ENCODE measurements around the gene RTN4R. TPM values are rescaled to one million over a fixed set of nuclear protein-coding genes. Genes with fewer than 3 reads are reported as not detected.

Gene RTN4R
- total RNA-seq, 4 donors from 2014 or later, result 0.29 to 0.75 TPM; not detected in 2

GRCh38 chr22:20191803-20192202 lies 76.3 kb downstream of the RTN4R start:
- H3K36me3 ChIP-seq, result no peaks in the 10 kb centered on the region
- DNase-seq (no peak), ATAC-seq (no peak)
- H3K27me3 ChIP-seq, result no peaks in the 10 kb centered on the region
- H3K9me3 ChIP-seq, result no peaks in the 10 kb centered on the region
- no peak overlapping the region for H3K27ac ChIP-seq
- no peaks in the 10 kb centered on the region for H3K4me1 ChIP-seq
- in situ Hi-C loops (cut with MboI; ENCODE audit: low sequenced_read_pairs in 4 of 4) (no loop called here), intact Hi-C loops (cut with DNase I; ENCODE audit: low total_unique reads) (no loop called here)
- H3K4me3 ChIP-seq, result no peak overlapping the region
- TF ChIP-seq, protein P1, sequence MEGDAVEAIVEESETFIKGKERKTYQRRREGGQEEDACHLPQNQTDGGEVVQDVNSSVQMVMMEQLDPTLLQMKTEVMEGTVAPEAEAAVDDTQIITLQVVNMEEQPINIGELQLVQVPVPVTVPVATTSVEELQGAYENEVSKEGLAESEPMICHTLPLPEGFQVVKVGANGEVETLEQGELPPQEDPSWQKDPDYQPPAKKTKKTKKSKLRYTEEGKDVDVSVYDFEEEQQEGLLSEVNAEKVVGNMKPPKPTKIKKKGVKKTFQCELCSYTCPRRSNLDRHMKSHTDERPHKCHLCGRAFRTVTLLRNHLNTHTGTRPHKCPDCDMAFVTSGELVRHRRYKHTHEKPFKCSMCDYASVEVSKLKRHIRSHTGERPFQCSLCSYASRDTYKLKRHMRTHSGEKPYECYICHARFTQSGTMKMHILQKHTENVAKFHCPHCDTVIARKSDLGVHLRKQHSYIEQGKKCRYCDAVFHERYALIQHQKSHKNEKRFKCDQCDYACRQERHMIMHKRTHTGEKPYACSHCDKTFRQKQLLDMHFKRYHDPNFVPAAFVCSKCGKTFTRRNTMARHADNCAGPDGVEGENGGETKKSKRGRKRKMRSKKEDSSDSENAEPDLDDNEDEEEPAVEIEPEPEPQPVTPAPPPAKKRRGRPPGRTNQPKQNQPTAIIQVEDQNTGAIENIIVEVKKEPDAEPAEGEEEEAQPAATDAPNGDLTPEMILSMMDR (IDR thresholded peaks at IDR 0.05 in 4 of 5, conservative IDR thresholded peaks at IDR 0.05 in 1 of 5), result no peak
- TF ChIP-seq POLR2A (IDR thresholded peaks at IDR 0.05), result no peak

MicroRNA genes within 50 kb of the gene (microRNA counts, 767-probe panel; counts per million panel counts)
- microRNA hsa-miR-1286, result 356 to 448 counts per million in 2 donors

Small RNA genes lying within 50 kb of the gene (microRNA-seq; reads per million reads assigned to microRNA genes)
- 0 reads per million in 2 donors for gene MIR1286 (ENCODE audit: borderline replicate concordance in 2 of 2)

Other genes with a start within 250 kb of the RTN4R start
- gene TANGO2, start 247.2 kb downstream of the RTN4R start, total RNA-seq, result 100 to 1,000 TPM in 1 of 4 donors, 10 to 100 TPM in 3; 43.0 to 115 (median 52.5) TPM
- gene DGCR8, start 188.1 kb downstream of the RTN4R start, total RNA-seq, result 10 to 100 TPM in 2 of 4 donors, 1 to 10 TPM in 2; 5.2 to 16.5 (median 11.2) TPM
- 100 to 1,000 TPM in 2 of 4 donors, 10 to 100 TPM in 2; 79.4 to 147 (median 120) TPM for gene RANBP1, start 152.2 kb downstream of the RTN4R start, total RNA-seq
- gene TRMT2A, start 151.1 kb downstream of the RTN4R start, total RNA-seq, result 10 to 100 TPM; 16.9 to 38.0 (median 28.2) TPM
- 10 to 100 TPM in 3 of 4 donors, 1 to 10 TPM in 1; 7.3 to 15.8 (median 12.8) TPM for gene ZDHHC8, start 136.5 kb downstream of the RTN4R start, total RNA-seq
- gene CCDC188, start 117.3 kb downstream of the RTN4R start, total RNA-seq, result 1 to 10 TPM in 1 of 4 donors, under 1 TPM in 1, not detected in 2; 0.82 to 3.5 TPM
- gene DGCR6L, start 51.7 kb upstream of the RTN4R start, total RNA-seq, result 100 to 1,000 TPM in 1 of 4 donors, 10 to 100 TPM in 3; 43.5 to 105 (median 67.5) TPM
- 1 to 10 TPM; 3.0 to 6.9 (median 4.9) TPM for gene ZNF74, start 125.8 kb upstream of the RTN4R start, total RNA-seq
- gene SCARF2, start 169.5 kb upstream of the RTN4R start, total RNA-seq, result 1 to 10 TPM; 1.8 to 4.0 (median 2.3) TPM
- gene KLHL22, start 227.5 kb upstream of the RTN4R start, total RNA-seq, result 10 to 100 TPM; 24.1 to 32.2 (median 28.4) TPM
- 10 to 100 TPM; 37.5 to 69.4 (median 52.7) TPM for gene MED15, start 239.3 kb upstream of the RTN4R start, total RNA-seq